Thoracic aorta (tissue), 2 donors: ENCODE measurements around the gene SAMD8. TPM values are rescaled to one million over a fixed set of nuclear protein-coding genes. Genes with fewer than 3 reads are reported as not detected.

Experiments used
- ATAC-seq: fragments of 150-250 bp; one replicate; pipeline ENCODE4 v1.8.0; 2017; ENCODE audit warnings: low read depth; ENCODE audit not compliant: insufficient number of reproducible peaks, low FRiP score
- DNase-seq: peaks from one replicate; pipeline ENCODE4 v3.0.0-alpha.2; 2020; ENCODE audit warnings: low spot score
- H3K27ac ChIP-seq, 2 donors: fragments of 200-600 bp; sonication (generic); 1 replicate in 1 of 2; 2 replicates in 1 of 2; pipeline ENCODE4 v1.5.1; 2016; ENCODE audit warnings: mild to moderate bottlenecking in 2 of 2, moderate library complexity in 2 of 2
- H3K27me3 ChIP-seq: fragments of 200-600 bp; sonication (generic); replicated peaks from 2 replicates; pipeline ENCODE4 v1.6.0; 2016; ENCODE audit warnings: mild to moderate bottlenecking; ENCODE audit not compliant: insufficient read depth
- H3K36me3 ChIP-seq: fragments of 200-600 bp; sonication (generic); one replicate; pipeline ENCODE4 v1.5.1; 2016
- H3K4me1 ChIP-seq, 2 donors: fragments of 200-600 bp; sonication (generic); 1 replicate in 1 of 2; 2 replicates in 1 of 2; pipeline versions ENCODE4 v1.5.1 to v1.6.0; 2016; ENCODE audit warnings: low read depth in 2 of 2, mild to moderate bottlenecking in 1 of 2; ENCODE audit not compliant: control insufficient read depth in 1 of 2
- H3K4me3 ChIP-seq: fragments of 200-600 bp; sonication (generic); 2 replicates; pipeline ENCODE4 v1.5.1; 2016; ENCODE audit warnings: mild to moderate bottlenecking
- H3K9me3 ChIP-seq: fragments of 200-600 bp; sonication (generic); 2 replicates; pipeline ENCODE4 v1.5.1; 2016
- CTCF ChIP-seq: fragments of 200-600 bp; sonication (generic); IDR thresholded peaks from one replicate; pipeline ENCODE4 v1.5.1; 2019; ENCODE audit warnings: antibody characterized with exemption
- total RNA-seq, 2 donors: library from RNA; depleted of rRNA; stranded (reverse); fragments of >200 nt; gene quantifications; one replicate each; pipeline versions ENCODE4 v1.1.0 to v1.2.3, GENCODE V29; 2016

SAMD8 gene
- total RNA-seq, 2 donors from 2014 or later: 22.7 to 51.5 TPM

- no peaks in the 10 kb centered on the region for H3K9me3 ChIP-seq
- no peaks in the 10 kb centered on the region for H3K27me3 ChIP-seq
- TF ChIP-seq CTCF: no peak
- DNase-seq: no peak
- no peak overlapping the region for H3K4me3 ChIP-seq
- no peak for ATAC-seq
- no peaks in the 10 kb centered on the region for H3K36me3 ChIP-seq
- H3K27ac ChIP-seq: no peak overlapping the region
- H3K4me1 ChIP-seq: peaks cover 0 to 4% of the 10 kb centered on the region in 2 donors
These were observed 12.4 kb upstream of the SAMD8 start for GRCh38 chr10:75098902-75099673.

- H3K27ac ChIP-seq: no peak overlapping the region
- DNase-seq: peak; percentile 28
- no peak overlapping the region for H3K4me3 ChIP-seq
- no peaks in the 10 kb centered on the region for H3K9me3 ChIP-seq
- peak; percentile 99 for TF ChIP-seq CTCF
- H3K4me1 ChIP-seq: peaks cover 0 to 4% of the 10 kb centered on the region in 2 donors
- no peaks in the 10 kb centered on the region for H3K36me3 ChIP-seq
- no peaks in the 10 kb centered on the region for H3K27me3 ChIP-seq
- ATAC-seq: peak; percentile 16
These were observed 11.3 kb upstream of the SAMD8 start for GRCh38 chr10:75099952-75100763.

- peaks cover 0 to 4% of the 10 kb centered on the region in 2 donors for H3K4me1 ChIP-seq
- no peak overlapping the region for H3K4me3 ChIP-seq
- no peaks in the 10 kb centered on the region for H3K36me3 ChIP-seq
- H3K27ac ChIP-seq: no peak overlapping the region
- H3K9me3 ChIP-seq: no peaks in the 10 kb centered on the region
- no peak for TF ChIP-seq CTCF
- DNase-seq: no peak
- no peaks in the 10 kb centered on the region for H3K27me3 ChIP-seq
- no peak for ATAC-seq
These were observed 10.6 kb upstream of the SAMD8 start for GRCh38 chr10:75100764-75101291.

- H3K4me1 ChIP-seq: peaks cover 0 to 4% of the 10 kb centered on the region in 2 donors
- no peak overlapping the region for H3K4me3 ChIP-seq
- H3K36me3 ChIP-seq: no peaks in the 10 kb centered on the region
- H3K27me3 ChIP-seq: no peaks in the 10 kb centered on the region
- ATAC-seq: no peak
- no peak for TF ChIP-seq CTCF
- H3K9me3 ChIP-seq: no peaks in the 10 kb centered on the region
- no peak overlapping the region for H3K27ac ChIP-seq
- no peak for DNase-seq
These were observed 9.8 kb upstream of the SAMD8 start for GRCh38 chr10:75101416-75102251.
